HUES64 (cell line): ENCODE results near the gene ADNP.

ENCODE experiments used
- H3K27ac ChIP-seq: 2 replicates; pipeline ENCODE4 v1.7.0; 2013; ENCODE audit warnings: low read depth, low read length, inconsistent platforms
- H3K27me3 ChIP-seq: 2 replicates; pipeline ENCODE4 v1.6.1; 2013; ENCODE audit warnings: mild to moderate bottlenecking, low read length; ENCODE audit not compliant: insufficient read depth
- H3K36me3 ChIP-seq: 2 replicates; pipeline ENCODE4 v1.6.1; 2013; ENCODE audit warnings: mild to moderate bottlenecking, low read length; ENCODE audit not compliant: insufficient read depth
- H3K4me1 ChIP-seq: 2 replicates; pipeline ENCODE4 v1.6.1; 2013; ENCODE audit warnings: mild to moderate bottlenecking, low read length, moderate library complexity; ENCODE audit not compliant: insufficient read depth
- H3K4me3 ChIP-seq: 2 replicates; pipeline ENCODE4 v1.5.1; 2013; ENCODE audit warnings: mild to moderate bottlenecking, low read length, moderate library complexity
- H3K9ac ChIP-seq: 2 replicates; pipeline ENCODE4 v1.6.1; 2013; ENCODE audit warnings: mild to moderate bottlenecking, low read depth, low read length
- H3K9me3 ChIP-seq: 2 replicates; pipeline ENCODE4 v1.6.1; 2013; ENCODE audit warnings: low read depth, low read length; ENCODE audit not compliant: insufficient read depth
- WGBS: fragments of 150-250, 120-280 bp; methylation state at CpG from one replicate; pipeline ENCODE4 v1.1.7; 2013; ENCODE audit warnings: missing lambda C conversion rate; 5-methylcytosine and 5-hydroxymethylcytosine counted together

The ADNP gene

DNA sequence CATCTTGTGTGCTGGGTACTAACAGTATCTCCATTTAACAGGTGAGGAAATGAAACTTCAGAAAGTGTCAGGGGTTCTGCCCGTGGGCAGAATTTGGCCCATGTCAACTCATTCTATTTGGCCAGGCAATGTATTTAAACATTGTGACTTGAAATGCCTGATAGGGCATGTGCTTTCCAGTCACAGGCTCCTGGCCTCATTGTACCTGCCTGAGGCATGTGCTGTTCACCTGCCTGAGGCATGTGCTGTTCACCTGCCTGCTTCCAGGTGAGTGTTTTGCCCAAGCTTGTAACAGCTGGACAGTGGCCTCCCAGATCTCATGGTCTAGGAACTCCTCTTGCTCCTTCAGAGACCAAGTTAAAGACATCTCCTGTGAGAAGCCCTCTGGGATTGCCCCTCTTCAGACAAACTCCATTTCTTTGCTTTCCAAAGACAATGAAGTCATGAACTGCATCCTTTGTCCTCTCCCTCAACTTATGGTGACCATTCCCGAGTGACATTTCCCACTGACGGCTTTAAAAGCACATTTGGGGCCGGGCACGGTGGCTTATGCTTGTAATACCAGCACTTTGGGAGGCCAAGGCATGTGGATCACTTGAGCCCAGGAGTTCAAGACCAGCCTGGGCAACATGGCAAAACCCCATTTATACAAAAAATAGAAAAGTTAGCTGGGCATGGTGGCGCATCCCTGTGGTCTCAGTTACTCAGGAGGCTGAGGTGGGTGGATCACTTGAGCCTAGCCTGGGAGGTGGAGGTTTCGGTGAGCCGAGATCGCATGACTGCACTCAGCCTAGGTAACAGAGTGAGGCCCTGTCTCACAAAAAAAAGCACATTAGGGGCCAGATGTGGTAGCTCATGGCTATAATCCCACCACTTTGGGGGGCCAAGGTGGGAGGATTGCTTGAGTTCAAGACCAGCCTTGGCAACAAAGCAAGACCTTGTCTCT, 87.6 kb downstream of the ADNP start:
- no peak overlapping the region for H3K4me3 ChIP-seq
- no peaks in the 10 kb centered on the region for H3K27me3 ChIP-seq
- H3K36me3 ChIP-seq: no peaks in the 10 kb centered on the region
- no peak overlapping the region for H3K9ac ChIP-seq
- 94% methylated on average over 9 of the region's 9 CpGs for WGBS
- H3K4me1 ChIP-seq: no peaks in the 10 kb centered on the region
- H3K27ac ChIP-seq: no peak overlapping the region
- no peaks in the 10 kb centered on the region for H3K9me3 ChIP-seq

DNA sequence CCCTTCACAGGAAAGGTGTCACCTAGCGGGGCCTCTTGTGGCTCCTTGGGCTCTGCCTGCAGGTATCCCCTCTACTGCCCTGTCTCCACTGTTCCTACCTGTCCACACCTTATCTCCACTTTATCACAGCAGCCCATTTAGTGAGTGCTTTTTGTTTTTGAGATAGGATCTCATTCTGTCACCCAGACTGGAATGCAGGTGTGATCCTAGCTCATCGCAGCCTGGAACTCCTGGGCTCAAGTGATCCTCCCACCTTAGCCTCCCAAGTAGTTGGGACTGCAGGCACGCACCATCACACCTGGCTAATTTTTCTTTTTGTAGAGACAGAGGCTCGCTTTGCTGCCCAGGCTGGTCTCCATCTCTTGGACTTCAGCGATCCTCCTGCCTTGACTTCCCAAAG, 88.4 kb downstream of the ADNP start:
- Histone ChIP-seq H3K27ac (no peak overlapping the region), H3K9ac (no peak overlapping the region), H3K4me3 (no peak overlapping the region), H3K36me3 (no peaks in the 10 kb centered on the region), H3K9me3 (no peaks in the 10 kb centered on the region), H3K4me1 (no peaks in the 10 kb centered on the region), H3K27me3 (no peaks in the 10 kb centered on the region)
- 96% methylated on average over 5 of the region's 5 CpGs for WGBS
